Fibroblast of peridontal ligament (primary cell): ENCODE results near the gene ESR1.
"Not testable (repeated sequence)": the region's sequence is repeated elsewhere in the genome, so short reads cannot be mapped to it uniquely, and the experiment has no call there.

ENCODE experiments used
- DNase-seq: peaks from one replicate; pipeline ENCODE4 v3.0.0-alpha.2; 2010; ENCODE audit errors: extremely low read depth

ESR1 gene

GRCh38 chr6:152054441-152054840 lies 247.0 kb downstream of the ESR1 start:
- no peak for DNase-seq

- DNase-seq = no peak
These were observed 248.0 kb downstream of the ESR1 start for GRCh38 chr6:152055517-152055916.

GRCh38 chr6:152057832-152058498 lies 250.5 kb downstream of the ESR1 start:
- no peak for DNase-seq

- no peak for DNase-seq
These were observed 252.4 kb downstream of the ESR1 start for GRCh38 chr6:152059909-152060308.

GRCh38 chr6:152062476-152062875 lies 255.0 kb downstream of the ESR1 start:
- no peak for DNase-seq

- no peak for DNase-seq
These were observed 255.9 kb downstream of the ESR1 start for GRCh38 chr6:152063170-152063921.

GRCh38 chr6:152068622-152069261 lies 261.3 kb downstream of the ESR1 start:
- DNase-seq = no peak

- no peak for DNase-seq
These were observed 263.1 kb downstream of the ESR1 start for GRCh38 chr6:152070556-152070955.

GRCh38 chr6:152071318-152071717 lies 263.8 kb downstream of the ESR1 start:
- no peak for DNase-seq

- no peak for DNase-seq
These were observed 264.4 kb downstream of the ESR1 start for GRCh38 chr6:152071843-152072242.

GRCh38 chr6:152076242-152076641 lies 268.8 kb downstream of the ESR1 start:
- DNase-seq = not testable (repeated sequence)

- DNase-seq = no peak
These were observed 270.5 kb downstream of the ESR1 start for GRCh38 chr6:152078001-152078400.

- no peak for DNase-seq
These were observed 271.3 kb downstream of the ESR1 start for GRCh38 chr6:152078804-152079203.

- no peak for DNase-seq
These were observed 278.0 kb downstream of the ESR1 start for GRCh38 chr6:152085451-152085921.

- no peak for DNase-seq
These were observed 278.9 kb downstream of the ESR1 start for GRCh38 chr6:152086223-152086873.

GRCh38 chr6:152087096-152087495 lies 279.6 kb downstream of the ESR1 start:
- peak; percentile 40 for DNase-seq

GRCh38 chr6:152087701-152088100 lies 280.2 kb downstream of the ESR1 start:
- DNase-seq = no peak

GRCh38 chr6:152089992-152090391 lies 282.5 kb downstream of the ESR1 start:
- peak; percentile 78 for DNase-seq

GRCh38 chr6:152091201-152091600 lies 283.7 kb downstream of the ESR1 start:
- DNase-seq = no peak

- DNase-seq = peak; percentile 74
These were observed 284.4 kb downstream of the ESR1 start for GRCh38 chr6:152091851-152092341.

GRCh38 chr6:152093711-152094110 lies 286.2 kb downstream of the ESR1 start:
- no peak for DNase-seq

GRCh38 chr6:152094276-152094675 lies 286.8 kb downstream of the ESR1 start:
- no peak for DNase-seq
